ENCODE results near the gene KCNJ6. TPM values are rescaled to one million over a fixed set of nuclear protein-coding genes. Genes with fewer than 3 reads are reported as not detected.

Gene KCNJ6
- total RNA-seq, 1 experiment from 2014 or later: not detected

DNA sequence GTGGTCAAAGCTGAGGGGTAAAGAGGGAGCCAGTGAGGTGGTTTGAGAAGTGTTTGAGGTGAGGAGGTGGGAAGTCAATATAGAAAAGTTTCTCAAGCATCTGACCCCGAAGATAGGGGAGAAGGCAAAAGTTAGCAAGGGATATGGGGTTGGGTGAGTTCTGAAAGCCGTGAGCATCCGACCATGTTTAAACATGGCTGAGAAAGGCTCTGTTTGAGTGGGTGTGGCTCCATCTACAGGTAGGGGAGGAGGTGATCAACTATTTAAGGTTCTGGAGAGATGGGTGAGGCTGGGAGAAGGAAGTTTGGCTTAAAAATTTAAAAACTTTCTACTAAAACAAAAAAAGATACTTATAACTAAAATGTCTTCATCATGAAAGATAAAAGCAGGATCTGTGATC lies 273.8 kb downstream of the KCNJ6 start:
- Histone ChIP-seq H3K9ac (ENCODE audit: low read length) (no peak overlapping the region), H3K79me2 (ENCODE audit: insufficient read depth, low read length) (no peaks in the 10 kb centered on the region), H4K20me1 (ENCODE audit: insufficient read depth) (no peaks in the 10 kb centered on the region), H3K36me3 (ENCODE audit: control insufficient read depth in 1 of 2, insufficient read depth in 2 of 2, low read length in 2 of 2) (no peaks in the 10 kb centered on the region), H3K27me3 (ENCODE audit: insufficient read depth, low read length) (no peaks in the 10 kb centered on the region), H3K4me2 (ENCODE audit: low read length) (peak overlapping the region; percentile 12; the same call in 1 of the 2 replicates), H3K27ac (ENCODE audit: low read depth, low read length) (no peak overlapping the region), H2AFZ (ENCODE audit: low read depth, low read length, poor library complexity, severe bottlenecking) (peak overlapping the region; percentile 29), H3K9me3 (ENCODE audit: control insufficient read depth in 1 of 2, insufficient read depth in 1 of 2, low read depth in 1 of 2, low read length in 2 of 2) (no peaks in the 10 kb centered on the region), H3K4me3 (replicated peaks in 1 of 2; ENCODE audit: low read depth in 1 of 2, low read length in 2 of 2) (no peak overlapping the region), H3K4me1 (ENCODE audit: control insufficient read depth in 1 of 2, insufficient read depth in 2 of 2, low read length in 2 of 2) (no peaks in the 10 kb centered on the region), H3K9me2 (ENCODE audit: insufficient read depth) (no peaks in the 10 kb centered on the region)
- ATAC-seq (peak; percentile 89), DNase-seq (ENCODE audit: low read depth, low spot score) (peak; percentile 24)
- TF ChIP-seq SRF (IDR thresholded peaks at IDR 0.05; ENCODE audit: low read depth) (no peak), EZH2 (IDR thresholded peaks at IDR 0.05) (no peak), RAD21 (IDR thresholded peaks at IDR 0.05; ENCODE audit: low read depth) (peak; percentile 69), YY1 (IDR thresholded peaks at IDR 0.05; ENCODE audit: extremely low read depth, insufficient replicate concordance, low read depth, low read length) (peak; percentile 73), CBX3 (IDR thresholded peaks at IDR 0.05; ENCODE audit: low read depth) (no peak)
- TF ChIP-seq, protein P1, sequence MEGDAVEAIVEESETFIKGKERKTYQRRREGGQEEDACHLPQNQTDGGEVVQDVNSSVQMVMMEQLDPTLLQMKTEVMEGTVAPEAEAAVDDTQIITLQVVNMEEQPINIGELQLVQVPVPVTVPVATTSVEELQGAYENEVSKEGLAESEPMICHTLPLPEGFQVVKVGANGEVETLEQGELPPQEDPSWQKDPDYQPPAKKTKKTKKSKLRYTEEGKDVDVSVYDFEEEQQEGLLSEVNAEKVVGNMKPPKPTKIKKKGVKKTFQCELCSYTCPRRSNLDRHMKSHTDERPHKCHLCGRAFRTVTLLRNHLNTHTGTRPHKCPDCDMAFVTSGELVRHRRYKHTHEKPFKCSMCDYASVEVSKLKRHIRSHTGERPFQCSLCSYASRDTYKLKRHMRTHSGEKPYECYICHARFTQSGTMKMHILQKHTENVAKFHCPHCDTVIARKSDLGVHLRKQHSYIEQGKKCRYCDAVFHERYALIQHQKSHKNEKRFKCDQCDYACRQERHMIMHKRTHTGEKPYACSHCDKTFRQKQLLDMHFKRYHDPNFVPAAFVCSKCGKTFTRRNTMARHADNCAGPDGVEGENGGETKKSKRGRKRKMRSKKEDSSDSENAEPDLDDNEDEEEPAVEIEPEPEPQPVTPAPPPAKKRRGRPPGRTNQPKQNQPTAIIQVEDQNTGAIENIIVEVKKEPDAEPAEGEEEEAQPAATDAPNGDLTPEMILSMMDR (IDR thresholded peaks at IDR 0.05 in 2 of 3, conservative IDR thresholded peaks at IDR 0.05 in 1 of 3; ENCODE audit: borderline replicate concordance in 1 of 3, insufficient read depth in 1 of 3, low read depth in 2 of 3, low read length in 2 of 3): peak; percentile 49 to 58 (median 54); a peak in 5 of 6 replicates
- BruUV-seq (replicated peaks): no TSS peak
- ChIA-PET RAD21 (ENCODE audit: low non-redundant PET in 1 of 2, low total read pairs in 2 of 2, uncharacterized antibody in 2 of 2, unreplicated experiment in 2 of 2) (no interaction called here), CTCF (interaction anchor here (1.2 kb wide), 1 partner anchor 78 kb away, joined by 3 read pairs; no protein-coding TSS in a partner anchor), POLR2A (no interaction called here)
- intact Hi-C loops (cut with micrococcal nuclease): loop anchor here (2.0 kb wide), 1 partner anchor 476 kb away; no protein-coding TSS in a partner anchor

DNA sequence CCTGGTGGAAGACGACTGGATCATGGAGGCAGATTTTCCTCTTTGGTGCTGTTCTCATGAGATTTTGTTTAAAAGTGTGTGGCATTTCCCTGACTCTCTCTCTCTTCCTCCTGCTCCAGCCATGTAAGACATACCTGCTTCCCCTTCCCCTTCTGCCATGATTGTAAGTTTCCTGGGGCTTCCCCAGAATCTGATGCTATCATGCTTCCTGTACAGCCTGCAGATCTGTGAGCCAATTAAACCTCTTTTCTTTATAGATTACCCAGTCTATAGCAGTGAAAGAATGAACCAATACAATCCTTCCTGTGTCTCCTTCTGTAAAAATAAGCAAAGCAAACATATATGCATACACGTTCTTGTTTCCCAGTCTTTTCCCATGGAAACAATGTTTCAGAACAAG lies 276.5 kb downstream of the KCNJ6 start:
- ChIA-PET POLR2A (no interaction called here), RAD21 (ENCODE audit: low non-redundant PET in 1 of 2, low total read pairs in 2 of 2, uncharacterized antibody in 2 of 2, unreplicated experiment in 2 of 2) (no interaction called here), CTCF (no interaction called here)
- Histone ChIP-seq H3K9me3 (ENCODE audit: control insufficient read depth in 1 of 2, insufficient read depth in 1 of 2, low read depth in 1 of 2, low read length in 2 of 2) (no peaks in the 10 kb centered on the region), H3K79me2 (ENCODE audit: insufficient read depth, low read length) (no peaks in the 10 kb centered on the region), H3K36me3 (ENCODE audit: control insufficient read depth in 1 of 2, insufficient read depth in 2 of 2, low read length in 2 of 2) (no peaks in the 10 kb centered on the region), H3K27me3 (ENCODE audit: insufficient read depth, low read length) (no peaks in the 10 kb centered on the region), H3K9me2 (ENCODE audit: insufficient read depth) (no peaks in the 10 kb centered on the region), H2AFZ (ENCODE audit: low read depth, low read length, poor library complexity, severe bottlenecking) (no peak overlapping the region), H3K4me2 (ENCODE audit: low read length) (no peak overlapping the region), H3K4me1 (ENCODE audit: control insufficient read depth in 1 of 2, insufficient read depth in 2 of 2, low read length in 2 of 2) (no peaks in the 10 kb centered on the region), H4K20me1 (ENCODE audit: insufficient read depth) (no peaks in the 10 kb centered on the region), H3K4me3 (replicated peaks in 1 of 2; ENCODE audit: low read depth in 1 of 2, low read length in 2 of 2) (no peak overlapping the region), H3K27ac (ENCODE audit: low read depth, low read length) (no peak overlapping the region), H3K9ac (ENCODE audit: low read length) (no peak overlapping the region)
- DNase-seq (ENCODE audit: low read depth, low spot score) (no peak), ATAC-seq (no peak)
- BruUV-seq (replicated peaks): no TSS peak
- intact Hi-C loops (cut with micrococcal nuclease): no loop called here
- TF ChIP-seq POLR2AphosphoS5 (IDR thresholded peaks at IDR 0.05; ENCODE audit: low read depth, low read length): no peak
- TF ChIP-seq RAD21 (IDR thresholded peaks at IDR 0.05; ENCODE audit: low read depth): no peak
- no peak for TF ChIP-seq SP1 (IDR thresholded peaks at IDR 0.05; ENCODE audit: low read depth)
- no peak for TF ChIP-seq EZH2 (IDR thresholded peaks at IDR 0.05)
- TF ChIP-seq EZH2phosphoT487 (IDR thresholded peaks at IDR 0.05; ENCODE audit: borderline replicate concordance): no peak
- no peak for TF ChIP-seq CBX3 (IDR thresholded peaks at IDR 0.05; ENCODE audit: low read depth)
- no peak for TF ChIP-seq JUND (IDR thresholded peaks at IDR 0.05)
- TF ChIP-seq ELF1 (IDR thresholded peaks at IDR 0.05; ENCODE audit: borderline replicate concordance, low read depth): no peak
- TF ChIP-seq MAX (IDR thresholded peaks at IDR 0.05): no peak
- TF ChIP-seq ZBTB33 (IDR thresholded peaks at IDR 0.05; ENCODE audit: extremely low read depth, insufficient replicate concordance, low read length): no peak
- no peak for TF ChIP-seq FOSL1 (IDR thresholded peaks at IDR 0.05; ENCODE audit: low read depth)
- no peak for TF ChIP-seq TCF7L2 (IDR thresholded peaks at IDR 0.05; ENCODE audit: borderline replicate concordance, extremely low read depth, insufficient read depth, insufficient read length)
- TF ChIP-seq EGR1 (IDR thresholded peaks at IDR 0.05; ENCODE audit: low read depth): no peak
- TF ChIP-seq CEBPB (IDR thresholded peaks at IDR 0.05; ENCODE audit: low read depth): no peak
- no peak for TF ChIP-seq SIN3A (IDR thresholded peaks at IDR 0.05; ENCODE audit: low read depth)
- no peak for TF ChIP-seq ZFX (IDR thresholded peaks at IDR 0.05)

Measured in HCT116 (cell line).